Tibial nerve (tissue), 4 donors: ENCODE measurements around the gene CCDC121. TPM values are rescaled to one million over a fixed set of nuclear protein-coding genes. Genes with fewer than 3 reads are reported as not detected.

ENCODE experiments used
- DNase-seq, 2 donors: peaks; one replicate each; pipeline ENCODE4 v3.0.0-alpha.2; 2019; ENCODE audit warnings: low spot score in 2 of 2
- H3K27ac ChIP-seq, 4 donors: fragments of 200-600 bp; sonication (generic) in 3 of 4; one replicate each; pipeline ENCODE4 v1.5.1; 2017 to 2019; ENCODE audit warnings: mild to moderate bottlenecking in 1 of 4
- H3K27me3 ChIP-seq, 2 donors: fragments of 200-600 bp; sonication (generic) in 1 of 2; one replicate each; pipeline versions ENCODE4 v1.5.1 to v1.6.0; 2017 to 2019
- H3K36me3 ChIP-seq, 3 donors: fragments of 200-600 bp; sonication (generic); one replicate each; pipeline ENCODE4 v1.5.1; 2018 to 2019
- H3K4me1 ChIP-seq, 4 donors: fragments of 200-600 bp; sonication (generic) in 3 of 4; one replicate each; pipeline ENCODE4 v1.5.1; 2017 to 2019
- H3K4me3 ChIP-seq, 4 donors: fragments of 200-600 bp; sonication (generic) in 3 of 4; one replicate each; pipeline ENCODE4 v1.5.1; 2017 to 2019; ENCODE audit warnings: mild to moderate bottlenecking in 1 of 4, moderate library complexity in 1 of 4
- H3K9me3 ChIP-seq, 4 donors: fragments of 200-600 bp; sonication (generic) in 3 of 4; one replicate each; pipeline ENCODE4 v1.5.1; 2017 to 2019
- EP300 ChIP-seq, 2 donors: sonication (generic); formaldehyde crosslinking; IDR thresholded peaks; one replicate each; pipeline ENCODE4 v1.6.1; 2017; ENCODE audit warnings: antibody characterized with exemption in 2 of 2, mild to moderate bottlenecking in 1 of 2
- POLR2A ChIP-seq, 2 donors: fragments of 450-650 bp; IDR thresholded peaks; one replicate each; pipeline ENCODE4 v1.6.1; 2017; ENCODE audit warnings: antibody characterized with exemption in 2 of 2, mild to moderate bottlenecking in 2 of 2, moderate library complexity in 2 of 2
- WGBS, 2 donors: methylation state at CpG; one replicate each; pipeline ENCODE4 v1.1.5; 2018; 5-methylcytosine and 5-hydroxymethylcytosine counted together
- total RNA-seq, 4 donors: library from RNA; depleted of rRNA; stranded (reverse); fragments of >200 nt; gene quantifications; one replicate each; pipeline ENCODE4 v1.1.0, GENCODE V29; 2016
- TF ChIP-seq, protein P1 (sequence below), 5 experiments: fragments of 200-600 bp in 3 of 5; fragments of 450-650 bp in 2 of 5; sonication (generic) in 3 of 5; IDR thresholded peaks; one replicate each; pipeline ENCODE4 v1.5.1; 2016 to 2019; ENCODE audit warnings: antibody characterized with exemption in 5 of 5, mild to moderate bottlenecking in 3 of 5, moderate library complexity in 2 of 5

Gene CCDC121
- total RNA-seq, 4 donors from 2014 or later = 3.8 to 7.2 (median 4.7) TPM

GRCh38 chr2:27664622-27665363 lies 36.0 kb upstream of the CCDC121 start:
- 84 to 88% methylated on average over 16 of the region's 16 CpGs for WGBS, 2 donors
- H3K36me3 ChIP-seq = peaks cover 0 to 53% (median 17%) of the 10 kb centered on the region in 3 donors
- no peak overlapping the region for H3K27ac ChIP-seq

DNA sequence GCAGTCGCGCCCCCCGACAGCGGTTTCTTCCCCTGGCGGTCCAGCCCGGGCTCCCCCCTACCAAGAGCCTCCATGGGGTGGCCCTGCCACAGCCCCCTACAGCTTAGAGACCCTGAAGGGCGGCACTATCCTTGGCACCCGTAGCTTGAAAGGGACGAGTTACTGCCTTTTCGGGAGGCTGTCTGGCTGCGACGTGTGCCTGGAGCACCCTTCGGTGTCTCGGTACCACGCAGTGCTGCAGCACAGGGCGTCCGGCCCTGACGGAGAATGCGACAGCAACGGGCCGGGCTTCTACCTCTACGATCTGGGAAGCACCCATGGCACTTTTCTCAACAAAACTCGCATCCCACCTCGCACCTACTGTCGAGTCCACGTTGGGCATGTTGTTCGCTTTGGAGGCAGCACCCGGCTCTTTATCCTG lies 35.4 kb upstream of the CCDC121 start:
- peaks cover 0 to 44% (median 22%) of the 10 kb centered on the region in 4 donors for H3K4me1 ChIP-seq
- H3K27ac ChIP-seq = peak overlapping the region; percentile 81 to 92 (median 88)
- H3K27me3 ChIP-seq = no peaks in the 10 kb centered on the region
- H3K36me3 ChIP-seq = peaks cover 0 to 53% (median 17%) of the 10 kb centered on the region in 3 donors
- TF ChIP-seq POLR2A (IDR thresholded peaks at IDR 0.05) (no peak), EP300 (IDR thresholded peaks at IDR 0.05) (no peak)
- TF ChIP-seq, protein P1, sequence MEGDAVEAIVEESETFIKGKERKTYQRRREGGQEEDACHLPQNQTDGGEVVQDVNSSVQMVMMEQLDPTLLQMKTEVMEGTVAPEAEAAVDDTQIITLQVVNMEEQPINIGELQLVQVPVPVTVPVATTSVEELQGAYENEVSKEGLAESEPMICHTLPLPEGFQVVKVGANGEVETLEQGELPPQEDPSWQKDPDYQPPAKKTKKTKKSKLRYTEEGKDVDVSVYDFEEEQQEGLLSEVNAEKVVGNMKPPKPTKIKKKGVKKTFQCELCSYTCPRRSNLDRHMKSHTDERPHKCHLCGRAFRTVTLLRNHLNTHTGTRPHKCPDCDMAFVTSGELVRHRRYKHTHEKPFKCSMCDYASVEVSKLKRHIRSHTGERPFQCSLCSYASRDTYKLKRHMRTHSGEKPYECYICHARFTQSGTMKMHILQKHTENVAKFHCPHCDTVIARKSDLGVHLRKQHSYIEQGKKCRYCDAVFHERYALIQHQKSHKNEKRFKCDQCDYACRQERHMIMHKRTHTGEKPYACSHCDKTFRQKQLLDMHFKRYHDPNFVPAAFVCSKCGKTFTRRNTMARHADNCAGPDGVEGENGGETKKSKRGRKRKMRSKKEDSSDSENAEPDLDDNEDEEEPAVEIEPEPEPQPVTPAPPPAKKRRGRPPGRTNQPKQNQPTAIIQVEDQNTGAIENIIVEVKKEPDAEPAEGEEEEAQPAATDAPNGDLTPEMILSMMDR (IDR thresholded peaks at IDR 0.05) = no peak
- H3K9me3 ChIP-seq = no peaks in the 10 kb centered on the region
- H3K4me3 ChIP-seq = peak overlapping the region; percentile 54 to 92 (median 79)
- no peak for DNase-seq
- 4 to 5% methylated on average over 13 to 23 of the region's 28 CpGs for WGBS, 2 donors

More at GRCh38 chr2:27664622-27665363, 36.0 kb upstream of the CCDC121 start:
- TF ChIP-seq POLR2A (IDR thresholded peaks at IDR 0.05) (no peak), EP300 (IDR thresholded peaks at IDR 0.05) (no peak)
- DNase-seq = no peak
- Histone ChIP-seq H3K9me3 (no peaks in the 10 kb centered on the region), H3K27me3 (no peaks in the 10 kb centered on the region), H3K4me3 (peak overlapping the region; percentile 54 to 92 (median 79)), H3K4me1 (peaks cover 0 to 42% (median 22%) of the 10 kb centered on the region in 4 donors)

DNA sequence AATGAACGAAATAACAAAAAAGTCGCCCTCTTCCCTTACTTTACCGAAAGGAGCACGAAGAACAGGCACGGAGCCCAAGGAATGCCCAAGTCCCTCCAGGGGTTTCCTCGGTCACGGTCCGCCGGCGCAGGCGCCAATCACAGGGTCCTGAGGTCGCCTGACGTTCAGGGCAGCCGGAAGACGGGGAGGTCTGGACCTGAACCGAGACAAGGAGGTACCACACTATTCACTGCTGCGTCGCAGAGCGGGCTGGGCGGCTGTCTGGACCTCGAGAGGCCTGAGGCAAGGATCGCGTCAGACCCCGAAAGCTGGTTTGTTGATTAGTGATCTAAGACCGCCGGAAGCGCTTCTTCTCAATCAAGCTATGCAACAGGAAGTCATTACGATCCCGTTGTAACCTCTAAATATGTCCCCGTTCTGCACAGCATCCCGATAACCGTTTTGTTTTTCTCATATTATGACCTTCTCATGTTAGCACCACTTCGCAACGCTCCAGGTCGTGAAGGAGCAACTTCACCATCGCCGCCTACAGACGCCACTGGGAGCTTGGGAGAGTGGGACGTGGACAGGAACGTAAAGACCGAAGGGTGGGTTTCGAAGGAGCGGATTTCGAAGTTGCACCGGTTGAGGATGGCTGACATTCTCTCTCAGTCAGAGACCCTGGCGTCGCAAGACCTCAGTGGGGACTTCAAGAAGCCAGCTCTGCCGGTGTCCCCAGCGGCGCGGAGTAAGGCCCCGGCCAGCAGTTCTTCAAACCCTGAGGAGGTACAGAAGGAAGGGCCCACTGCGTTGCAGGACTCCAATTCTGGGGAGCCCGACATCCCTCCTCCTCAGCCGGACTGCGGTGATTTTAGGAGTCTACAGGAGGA lies 34.7 kb upstream of the CCDC121 start, which contains the start of the genes SLC4A1AP and SUPT7L:
SLC4A1AP (plus strand) TSS at position 605 of the 869 bp plus-strand sequence; CDS start at position 631, 26 bp downstream.
SUPT7L (minus strand) TSS at position 330 of the 869 bp plus-strand sequence. CDS start 1,422 bp downstream, outside the sequence.
- 0% methylated on average over 53 of the region's 56 CpGs for WGBS, 2 donors
- peak; percentile 29 to 69 for DNase-seq
- H3K9me3 ChIP-seq = no peaks in the 10 kb centered on the region
- H3K4me3 ChIP-seq = peak within 1 kb of the TSS; percentile 54 to 92 (median 79)
- H3K4me1 ChIP-seq = peaks cover 0 to 51% (median 23%) of the 10 kb centered on the region in 4 donors
- TF ChIP-seq EP300 (IDR thresholded peaks at IDR 0.05) = peak; percentile 50 to 96
- TF ChIP-seq POLR2A (IDR thresholded peaks at IDR 0.05) = no peak
- TF ChIP-seq, protein P1 (IDR thresholded peaks at IDR 0.05) = peak in 1 of 5 experiments; percentile 30
- peak within 1 kb of the TSS; percentile 81 to 92 (median 88) for H3K27ac ChIP-seq
- H3K27me3 ChIP-seq = no peaks in the 10 kb centered on the region
- peaks cover 0 to 53% (median 20%) of the 10 kb centered on the region in 3 donors for H3K36me3 ChIP-seq

DNA sequence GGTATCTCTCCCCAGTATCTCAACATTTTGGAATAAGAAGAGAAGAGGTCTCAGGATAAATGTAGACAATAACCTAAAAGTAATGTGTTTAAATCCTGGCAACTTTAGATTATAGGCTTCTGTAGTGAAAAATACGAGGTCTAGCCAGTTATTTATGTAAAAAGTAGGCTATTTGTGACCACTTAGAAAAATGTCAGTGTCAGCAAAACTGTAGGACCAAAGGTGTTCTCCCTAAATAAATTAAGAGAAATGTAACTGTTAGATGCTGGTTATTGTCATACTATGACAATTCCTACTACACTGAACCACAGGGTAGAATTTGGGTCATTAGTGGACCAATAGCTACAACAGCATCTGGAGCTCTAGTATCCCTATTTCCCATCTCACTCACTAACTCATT lies 32.6 kb upstream of the CCDC121 start:
- no peaks in the 10 kb centered on the region for H3K27me3 ChIP-seq
- H3K36me3 ChIP-seq = peaks cover 0 to 56% (median 15%) of the 10 kb centered on the region in 3 donors
- DNase-seq = no peak
- no peak overlapping the region for H3K27ac ChIP-seq
- TF ChIP-seq POLR2A (IDR thresholded peaks at IDR 0.05) = no peak
- no peak for TF ChIP-seq EP300 (IDR thresholded peaks at IDR 0.05)
- TF ChIP-seq, protein P1 (IDR thresholded peaks at IDR 0.05) = no peak
- 93 to 95% methylated on average over 1 of the region's 1 CpG for WGBS, 2 donors
- H3K4me3 ChIP-seq = no peak overlapping the region
- no peaks in the 10 kb centered on the region for H3K9me3 ChIP-seq
- peaks cover 0 to 49% (median 23%) of the 10 kb centered on the region in 4 donors for H3K4me1 ChIP-seq
